GM23338 (cell line): ENCODE results near the gene PRKACA.

Experiments
- CTCF ChIP-seq, 2 experiments: fragments of 200-600 bp in 1 of 2; sonication (generic) in 1 of 2; conservative IDR thresholded peaks; 2 replicates each; pipeline versions ENCODE4 v1.5.1 to v1.6.1; 2016 to 2017; ENCODE audit warnings: antibody characterized with exemption in 2 of 2, low read depth in 2 of 2, mild to moderate bottlenecking in 2 of 2, moderate library complexity in 1 of 2
- EZH2 ChIP-seq: fragments of 200-600 bp; sonication (generic); IDR thresholded peaks from one replicate; pipeline ENCODE4 v1.8.0; 2017; ENCODE audit warnings: antibody characterized with exemption, mild to moderate bottlenecking, low read depth; ENCODE audit not compliant: unreplicated experiment
- EZH2phosphoT487 ChIP-seq: fragments of 200-600 bp; sonication (generic); IDR thresholded peaks from one replicate; pipeline ENCODE4 v1.8.1; 2018; ENCODE audit warnings: antibody characterized with exemption; ENCODE audit not compliant: unreplicated experiment
- POLR2AphosphoS5 ChIP-seq: IDR thresholded peaks from 2 replicates; pipeline ENCODE4 v1.6.1; 2016; ENCODE audit warnings: antibody characterized with exemption, low read depth

DNA sequence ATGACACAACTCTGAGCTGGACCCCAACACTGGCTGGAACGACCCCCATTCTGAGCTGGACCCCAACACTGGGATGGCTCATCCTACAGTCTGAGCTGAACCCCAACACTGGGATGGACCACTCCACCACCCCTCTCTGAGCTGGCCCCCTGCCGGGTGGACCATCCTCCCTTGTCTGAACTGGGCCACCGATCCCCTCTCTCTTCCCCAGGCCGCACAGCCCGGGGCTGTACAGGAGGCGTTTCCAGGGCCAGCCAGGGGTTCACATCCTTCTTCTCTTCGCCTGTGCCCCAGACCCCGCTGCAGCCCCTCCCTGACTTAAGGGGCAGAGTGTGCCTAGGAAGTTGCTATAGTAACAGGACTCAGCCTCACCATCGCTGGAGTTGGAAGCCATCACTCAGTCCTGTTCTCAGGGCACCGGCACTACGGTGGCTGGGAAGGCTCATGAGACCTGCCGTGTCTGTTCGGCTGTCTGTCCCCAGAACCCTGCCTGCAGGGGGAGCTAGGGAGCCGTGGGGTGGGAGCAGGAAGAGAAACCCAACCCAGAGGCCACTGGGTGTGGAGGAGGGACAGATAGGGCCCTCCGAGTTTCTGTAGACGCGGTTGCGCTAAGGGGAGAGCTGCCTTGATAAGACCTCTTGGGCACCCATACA lies 3.7 kb downstream of the PRKACA start:
- TF ChIP-seq CTCF (conservative IDR thresholded peaks at IDR 0.05; ENCODE audit: low read depth in 2 of 2) (peak; percentile 66 to 70), EZH2phosphoT487 (no peak), POLR2AphosphoS5 (no peak), EZH2 (no peak)
